ENCODE results near the gene RHOBTB3. TPM values are rescaled to one million over a fixed set of nuclear protein-coding genes. Genes with fewer than 3 reads are reported as not detected.

The RHOBTB3 gene
- total RNA-seq, 1 experiment from 2014 or later, result 84.3 TPM

- ATAC-seq, result no peak
- POLR2A ChIA-PET, result no interaction called here
These were observed 40.8 kb downstream of the RHOBTB3 start for GRCh38 chr5:95771892-95772291.

More at GRCh38 chr5:95771892-95772291, 40.8 kb downstream of the RHOBTB3 start:
- H3K9ac ChIP-seq (ENCODE audit: low read length), result no peak overlapping the region
- H4K20me1 ChIP-seq (ENCODE audit: insufficient read depth), result no peaks in the 10 kb centered on the region
- ChIA-PET RAD21 (ENCODE audit: low non-redundant PET in 1 of 2, low total read pairs in 2 of 2, uncharacterized antibody in 2 of 2, unreplicated experiment in 2 of 2) (no interaction called here), CTCF (interaction anchor here (4.3 kb wide), 1 partner anchor 9 kb away, joined by 21 read pairs; no protein-coding TSS in a partner anchor)
- H3K27me3 ChIP-seq (ENCODE audit: insufficient read depth, low read length), result no peaks in the 10 kb centered on the region
- H3K79me2 ChIP-seq (ENCODE audit: insufficient read depth, low read length), result no peaks in the 10 kb centered on the region
- H3K36me3 ChIP-seq (ENCODE audit: control insufficient read depth in 1 of 2, insufficient read depth in 2 of 2, low read length in 2 of 2), result peaks cover 3 to 11% of the 10 kb centered on the region in 2 experiments; a peak in 1 of 4 replicates
- no peak overlapping the region for H3K4me2 ChIP-seq (ENCODE audit: low read length)
- DNase-seq (ENCODE audit: low read depth, low spot score), result no peak
- no peak overlapping the region for H3K27ac ChIP-seq (ENCODE audit: low read depth, low read length)
- no TSS peak for BruUV-seq (replicated peaks)
- TF ChIP-seq CBX3 (IDR thresholded peaks at IDR 0.05; ENCODE audit: low read depth), result no peak
- no peak for TF ChIP-seq YY1 (IDR thresholded peaks at IDR 0.05; ENCODE audit: extremely low read depth, insufficient replicate concordance, low read depth, low read length)
- no peak for TF ChIP-seq POLR2AphosphoS5 (IDR thresholded peaks at IDR 0.05; ENCODE audit: low read depth, low read length)
- no peak for TF ChIP-seq EGR1 (IDR thresholded peaks at IDR 0.05; ENCODE audit: low read depth)
- no peak for TF ChIP-seq REST (IDR thresholded peaks at IDR 0.05; ENCODE audit: low read depth)
- TF ChIP-seq JUND (IDR thresholded peaks at IDR 0.05), result no peak
- no peak for TF ChIP-seq ZFX (IDR thresholded peaks at IDR 0.05)
- no peak for TF ChIP-seq ZNF274 (IDR thresholded peaks at IDR 0.05; ENCODE audit: low read depth, low read length)
- no peak for TF ChIP-seq TCF7L2 (IDR thresholded peaks at IDR 0.05; ENCODE audit: borderline replicate concordance, extremely low read depth, insufficient read depth, insufficient read length)
- no peak for TF ChIP-seq ATF3 (IDR thresholded peaks at IDR 0.05)
- TF ChIP-seq RAD21 (IDR thresholded peaks at IDR 0.05; ENCODE audit: low read depth), result no peak
- TF ChIP-seq FOSL1 (IDR thresholded peaks at IDR 0.05; ENCODE audit: low read depth), result no peak
- no peak for TF ChIP-seq CTCF (IDR thresholded peaks at IDR 0.05 in 2 of 3, conservative IDR thresholded peaks at IDR 0.05 in 1 of 3; ENCODE audit: borderline replicate concordance in 1 of 3, insufficient read depth in 1 of 3, low read depth in 2 of 3, low read length in 2 of 3)
- TF ChIP-seq ELF1 (IDR thresholded peaks at IDR 0.05; ENCODE audit: borderline replicate concordance, low read depth), result no peak
- TF ChIP-seq SIN3A (IDR thresholded peaks at IDR 0.05; ENCODE audit: low read depth), result no peak
- TF ChIP-seq CEBPB (IDR thresholded peaks at IDR 0.05; ENCODE audit: low read depth), result no peak
- H3K4me3 ChIP-seq (replicated peaks in 1 of 2; ENCODE audit: low read depth in 1 of 2, low read length in 2 of 2), result no peak overlapping the region
- H3K4me1 ChIP-seq (ENCODE audit: control insufficient read depth in 1 of 2, insufficient read depth in 2 of 2, low read length in 2 of 2), result peaks cover 6 to 8% of the 10 kb centered on the region in 2 experiments; a peak in 3 of 4 replicates
- H3K9me3 ChIP-seq (ENCODE audit: control insufficient read depth in 1 of 2, insufficient read depth in 1 of 2, low read depth in 1 of 2, low read length in 2 of 2), result no peaks in the 10 kb centered on the region
- intact Hi-C loops (cut with micrococcal nuclease), result no loop called here
- H2AFZ ChIP-seq (ENCODE audit: low read depth, low read length, poor library complexity, severe bottlenecking), result no peak overlapping the region
- H3K9me2 ChIP-seq (ENCODE audit: insufficient read depth), result no peaks in the 10 kb centered on the region
